Sigmoid colon (tissue), 7 donors: ENCODE measurements around the gene SHBG. TPM values are rescaled to one million over a fixed set of nuclear protein-coding genes. Genes with fewer than 3 reads are reported as not detected.
"Not testable (repeated sequence)": the region's sequence is repeated elsewhere in the genome, so short reads cannot be mapped to it uniquely, and the experiment has no call there.

Experiments used
- DNase-seq: peaks from one replicate; pipeline ENCODE4 v3.0.0-alpha.2; 2019
- H3K27ac ChIP-seq, 4 donors: fragments of 200-600 bp; sonication (generic); one replicate each; pipeline ENCODE4 v1.5.1; 2016 to 2019; ENCODE audit warnings: mild to moderate bottlenecking in 1 of 4
- H3K27me3 ChIP-seq, 3 donors: fragments of 200-600 bp; sonication (generic); one replicate each; pipeline ENCODE4 v1.5.1; 2019; ENCODE audit warnings: mild to moderate bottlenecking in 1 of 3
- H3K36me3 ChIP-seq, 4 donors: fragments of 200-600 bp; sonication (generic); one replicate each; pipeline ENCODE4 v1.5.1; 2016 to 2019
- H3K4me1 ChIP-seq, 4 donors: fragments of 200-600 bp; sonication (generic); one replicate each; pipeline ENCODE4 v1.5.1; 2017 to 2019
- H3K4me3 ChIP-seq, 4 donors: fragments of 200-600 bp; sonication (generic); one replicate each; pipeline ENCODE4 v1.5.1; 2017 to 2019; ENCODE audit warnings: mild to moderate bottlenecking in 2 of 4, moderate library complexity in 1 of 4
- H3K9me3 ChIP-seq, 4 donors: fragments of 200-600 bp in 3 of 4; sonication (generic) in 3 of 4; one replicate each; pipeline versions ENCODE4 v1.5.1 to v1.6.1; 2013 to 2019
- CTCF ChIP-seq, 4 experiments: fragments of 450-650 bp in 3 of 4; fragments of 200-600 bp in 1 of 4; IDR thresholded peaks; one replicate each; pipeline ENCODE4 v1.5.1; 2016 to 2019; ENCODE audit warnings: antibody characterized with exemption in 4 of 4, mild to moderate bottlenecking in 3 of 4, moderate library complexity in 2 of 4
- EP300 ChIP-seq, 4 donors: sonication (generic); formaldehyde crosslinking; IDR thresholded peaks; one replicate each; pipeline ENCODE4 v1.6.1; 2017; ENCODE audit warnings: antibody characterized with exemption in 4 of 4
- POLR2A ChIP-seq, 2 donors: fragments of 450-650 bp; IDR thresholded peaks; one replicate each; pipeline ENCODE4 v1.6.1; 2016; ENCODE audit warnings: antibody characterized with exemption in 2 of 2, mild to moderate bottlenecking in 2 of 2, moderate library complexity in 2 of 2
- POLR2AphosphoS5 ChIP-seq, 4 donors: sonication (generic); formaldehyde crosslinking; IDR thresholded peaks; one replicate each; pipeline ENCODE4 v1.6.1; 2017; ENCODE audit warnings: antibody characterized with exemption in 4 of 4
- WGBS, 2 donors: extraction: QIAGEN DNeasy Blood & Tissue Kit; methylation state at CpG; one replicate each; pipeline ENCODE4 v1.1.7; 2013; 5-methylcytosine and 5-hydroxymethylcytosine counted together
- intact Hi-C: fragments of 100-400 bp; cut with DNase I; formaldehyde crosslinking; loops from one replicate; pipeline ENCODE4 v1.15.1; 2023
- polyA plus RNA-seq, 3 donors: library from polyadenylated mRNA; stranded (reverse); fragments of 200-250 nt; gene quantifications; one replicate each; pipeline ENCODE4 v1.2.3, GENCODE V29; 2013
- total RNA-seq, 4 donors: library from RNA; depleted of rRNA; stranded (reverse); fragments of >200 nt; gene quantifications; one replicate each; pipeline ENCODE4 v1.1.0, GENCODE V29; 2016
- donor health status: healthy with polysubstance abuse.
- donor health status: Bipolar disorder and iron deficiency.
- donor health status: healthy.

The SHBG gene
- total and polyA plus RNA-seq, 7 donors: 0.34 to 1.2 TPM; not detected in 5

- TF ChIP-seq CTCF (IDR thresholded peaks at IDR 0.05): no peak
- TF ChIP-seq POLR2AphosphoS5 (IDR thresholded peaks at IDR 0.05): no peak
- no peak for TF ChIP-seq POLR2A (IDR thresholded peaks at IDR 0.05)
- no peak for TF ChIP-seq EP300 (IDR thresholded peaks at IDR 0.05)
- peaks cover 30 to 67% (median 57%) of the 10 kb centered on the region in 4 donors for H3K36me3 ChIP-seq
- no peak overlapping the region for H3K27ac ChIP-seq
- WGBS, 2 donors: 92 to 94% methylated on average over 5 of the region's 5 CpGs
- no peaks in the 10 kb centered on the region for H3K9me3 ChIP-seq
- intact Hi-C loops: no loop called here
- DNase-seq: no peak
- H3K27me3 ChIP-seq: no peaks in the 10 kb centered on the region
- H3K4me3 ChIP-seq: no peak overlapping the region
- peaks cover 0 to 35% (median 25%) of the 10 kb centered on the region in 4 donors for H3K4me1 ChIP-seq
Measured at GRCh38 chr17:7591596-7591995, 38.3 kb upstream of the SHBG start.

GRCh38 chr17:7592422-7593021, 37.4 kb upstream of the SHBG start:
- Histone ChIP-seq H3K4me1 (peaks cover 0 to 25% (median 22%) of the 10 kb centered on the region in 4 donors), H3K9me3 (no peaks in the 10 kb centered on the region), H3K4me3 (no peak overlapping the region), H3K27me3 (no peaks in the 10 kb centered on the region), H3K27ac (no peak overlapping the region), H3K36me3 (peaks cover 30 to 68% (median 64%) of the 10 kb centered on the region in 4 donors)
- WGBS, 2 donors: 94% methylated on average over 23 of the region's 23 CpGs
- DNase-seq: no peak
- TF ChIP-seq POLR2AphosphoS5 (IDR thresholded peaks at IDR 0.05): no peak
- TF ChIP-seq EP300 (IDR thresholded peaks at IDR 0.05): no peak
- no peak for TF ChIP-seq POLR2A (IDR thresholded peaks at IDR 0.05)
- TF ChIP-seq CTCF (IDR thresholded peaks at IDR 0.05): no peak
- intact Hi-C loops: no loop called here

- H3K36me3 ChIP-seq: peaks cover 30 to 70% (median 66%) of the 10 kb centered on the region in 4 donors
- H3K4me3 ChIP-seq: no peak overlapping the region
- DNase-seq: no peak
- 90 to 91% methylated on average over 12 of the region's 12 CpGs for WGBS, 2 donors
- H3K4me1 ChIP-seq: peaks cover 0 to 18% (median 16%) of the 10 kb centered on the region in 4 donors
- intact Hi-C loops: no loop called here
- H3K27ac ChIP-seq: no peak overlapping the region
- no peak for TF ChIP-seq POLR2AphosphoS5 (IDR thresholded peaks at IDR 0.05)
- H3K9me3 ChIP-seq: no peaks in the 10 kb centered on the region
- H3K27me3 ChIP-seq: no peaks in the 10 kb centered on the region
Measured at GRCh38 chr17:7593296-7593695, 36.6 kb upstream of the SHBG start.

GRCh38 chr17:7597561-7597960, 32.4 kb upstream of the SHBG start:
- H3K36me3 ChIP-seq: peaks cover 31 to 97% (median 92%) of the 10 kb centered on the region in 4 donors

GRCh38 chr17:7606280-7606679, 23.7 kb upstream of the SHBG start:
- no peak overlapping the region for H3K4me3 ChIP-seq
- TF ChIP-seq POLR2AphosphoS5 (IDR thresholded peaks at IDR 0.05) (no peak), POLR2A (IDR thresholded peaks at IDR 0.05) (no peak), CTCF (IDR thresholded peaks at IDR 0.05) (no peak), EP300 (IDR thresholded peaks at IDR 0.05) (no peak)
- no peaks in the 10 kb centered on the region for H3K27me3 ChIP-seq
- no peak overlapping the region for H3K27ac ChIP-seq
- no peak for DNase-seq
- intact Hi-C loops: no loop called here
- no peaks in the 10 kb centered on the region for H3K9me3 ChIP-seq
- peaks cover 0 to 17% (median 10%) of the 10 kb centered on the region in 4 donors for H3K4me1 ChIP-seq
- 97% methylated on average over 4 of the region's 4 CpGs for WGBS, 2 donors
- peaks cover 27 to 56% (median 37%) of the 10 kb centered on the region in 4 donors for H3K36me3 ChIP-seq

More at GRCh38 chr17:7597561-7597960, 32.4 kb upstream of the SHBG start:
- H3K27me3 ChIP-seq, H3K4me3 ChIP-seq, H3K9me3 ChIP-seq, DNase-seq, H3K27ac ChIP-seq, H3K4me1 ChIP-seq, intact Hi-C loops: not testable (repeated sequence)
- 20 to 68% methylated on average over 5 of the region's 5 CpGs for WGBS, 2 donors

- H3K27ac ChIP-seq: no peak overlapping the region
- DNase-seq: no peak
Measured at GRCh38 chr17:7610641-7611040, 19.3 kb upstream of the SHBG start.

More at GRCh38 chr17:7610641-7611040, 19.3 kb upstream of the SHBG start:
- H3K36me3 ChIP-seq: peaks cover 0 to 12% (median 1%) of the 10 kb centered on the region in 4 donors
- H3K27me3 ChIP-seq: no peaks in the 10 kb centered on the region
- intact Hi-C loops: loop anchor here (5.0 kb wide), 1 partner anchor 472 kb away; no protein-coding TSS in a partner anchor
- H3K4me3 ChIP-seq: no peak overlapping the region
- 97% methylated on average over 2 of the region's 2 CpGs for WGBS, 2 donors
- TF ChIP-seq POLR2A (IDR thresholded peaks at IDR 0.05) (no peak), CTCF (IDR thresholded peaks at IDR 0.05) (no peak), EP300 (IDR thresholded peaks at IDR 0.05) (no peak)
- H3K9me3 ChIP-seq: no peaks in the 10 kb centered on the region
- peaks cover 0 to 51% (median 42%) of the 10 kb centered on the region in 4 donors for H3K4me1 ChIP-seq
